ENCODE results near the gene P2RX7. TPM values are rescaled to one million over a fixed set of nuclear protein-coding genes. Genes with fewer than 3 reads are reported as not detected.

P2RX7 gene
- total RNA-seq, 1 experiment from 2014 or later = 0.55 TPM

DNA sequence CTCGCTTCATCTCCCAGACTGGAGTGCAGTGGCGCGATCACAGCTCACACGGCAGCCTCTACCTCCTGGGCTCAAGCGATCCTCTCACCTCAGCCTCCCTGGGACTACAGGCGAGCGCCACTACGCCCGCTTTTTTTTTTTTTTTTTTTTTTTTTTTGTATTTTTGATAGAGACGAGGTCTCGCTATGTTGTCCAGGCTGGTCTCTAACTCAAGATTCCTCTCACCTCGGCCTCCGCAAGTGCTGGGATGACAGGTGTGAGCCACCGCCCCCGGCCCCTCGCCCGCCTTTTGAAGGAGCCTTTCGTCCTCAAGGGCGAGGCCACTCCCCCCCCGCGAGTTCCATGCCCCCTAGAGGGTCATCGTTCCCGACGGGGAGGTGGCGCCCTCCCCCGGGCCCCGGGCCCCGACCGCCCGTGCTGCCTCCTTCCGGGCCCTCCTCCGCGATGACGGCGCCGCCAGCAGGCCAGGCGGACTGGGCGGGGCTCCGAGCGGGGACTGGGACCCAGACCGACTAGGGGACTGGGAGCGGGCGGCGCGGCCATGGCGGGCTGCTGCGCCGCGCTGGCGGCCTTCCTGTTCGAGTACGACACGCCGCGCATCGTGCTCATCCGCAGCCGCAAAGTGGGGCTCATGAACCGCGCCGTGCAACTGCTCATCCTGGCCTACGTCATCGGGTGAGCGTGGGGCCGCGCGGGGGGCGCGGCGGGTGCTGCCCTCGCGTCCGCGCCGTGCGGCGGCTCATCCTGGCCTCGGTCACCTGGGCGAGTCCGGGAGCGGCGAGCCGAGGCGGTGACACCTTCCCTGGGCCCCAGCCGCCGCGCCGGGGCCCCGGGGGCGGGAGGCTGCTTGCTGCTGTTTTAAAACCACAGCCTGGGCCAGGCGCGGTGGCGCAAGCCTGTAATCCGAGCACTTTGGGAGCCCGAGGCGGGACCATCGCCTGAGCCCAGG is 77.2 kb downstream of the P2RX7 start, which contains the start of gene P2RX4:
Gene P2RX4, plus strand, starts transcription at position 506 of the 949 bp plus-strand sequence. Its CDS starts 36 bp downstream, at position 542.
- Mint-ChIP-seq H3K4me3 (peak within 1 kb of the TSS; percentile 78), H3K9me3 (no peaks in the 10 kb centered on the region), H3K27ac (peak within 1 kb of the TSS; percentile 47; the same call in 1 of the 2 replicates), H3K27me3 (ENCODE audit: low read depth) (peaks cover 20% of the 10 kb centered on the region), H3K4me1 (peaks cover 6% of the 10 kb centered on the region), H3K36me3 (no peaks in the 10 kb centered on the region)
- DNase-seq (ENCODE audit: low spot score) = peak; percentile 86
- POLR2A ChIA-PET = interaction anchor here (0.7 kb wide), 1 partner anchor 1313 kb away, joined by 3 read pairs; no protein-coding TSS in a partner anchor
- ATAC-seq = peak; percentile 94
- CTCF ChIA-PET = no interaction called here
- TF ChIP-seq ZNF423 (CRISPR knock-in tag; IDR thresholded peaks at IDR 0.05) (peak; percentile 61), MYBL2 (CRISPR knock-in tag; IDR thresholded peaks at IDR 0.05) (peak; percentile 55), JUN (CRISPR knock-in tag; IDR thresholded peaks at IDR 0.05) (0 out of 2 replicates have a peak, but pooled peaks have one; percentile 64), NFE2L1 (CRISPR knock-in tag; IDR thresholded peaks at IDR 0.05) (0 out of 2 replicates have a peak, but pooled peaks have one; percentile 47), FOXP1 (CRISPR knock-in tag; IDR thresholded peaks at IDR 0.05; ENCODE audit: borderline replicate concordance) (peak; percentile 90), PRRX2 (CRISPR knock-in tag; IDR thresholded peaks at IDR 0.05) (peak; percentile 27; the same call in 1 of the 2 replicates), NR2C2 (CRISPR knock-in tag; IDR thresholded peaks at IDR 0.05) (no peak), ZBTB21 (CRISPR knock-in tag; IDR thresholded peaks at IDR 0.05; ENCODE audit: borderline replicate concordance) (no peak), FOXK1 (CRISPR knock-in tag; IDR thresholded peaks at IDR 0.05) (peak; percentile 56), GABPB1 (CRISPR knock-in tag; IDR thresholded peaks at IDR 0.05) (peak; percentile 37; the same call in 1 of the 2 replicates), TP53 (CRISPR knock-in tag; IDR thresholded peaks at IDR 0.05) (0 out of 2 replicates have a peak, but pooled peaks have one; percentile 30), ZNF138 (CRISPR knock-in tag; conservative IDR thresholded peaks at IDR 0.05) (no peak), TEAD1 (CRISPR knock-in tag; IDR thresholded peaks at IDR 0.05) (peak; percentile 47; the same call in 1 of the 2 replicates), NFATC4 (CRISPR knock-in tag; IDR thresholded peaks at IDR 0.05) (0 out of 2 replicates have a peak, but pooled peaks have one; percentile 39), ESRRA (CRISPR knock-in tag; IDR thresholded peaks at IDR 0.05; ENCODE audit: borderline replicate concordance) (peak; percentile 61; the same call in 1 of the 2 replicates), SP1 (CRISPR knock-in tag; conservative IDR thresholded peaks at IDR 0.05) (peak; percentile 88), ZNF416 (CRISPR knock-in tag; IDR thresholded peaks at IDR 0.05) (peak; percentile 55; the same call in 1 of the 2 replicates), ZNF121 (CRISPR knock-in tag; IDR thresholded peaks at IDR 0.05) (peak; percentile 84), CREM (CRISPR knock-in tag; IDR thresholded peaks at IDR 0.05) (peak; percentile 65; the same call in 1 of the 2 replicates), GTF2I (CRISPR knock-in tag; conservative IDR thresholded peaks at IDR 0.05) (no peak), ETV6 (CRISPR knock-in tag; IDR thresholded peaks at IDR 0.05) (peak; percentile 72; the same call in 1 of the 2 replicates)
- TF ChIP-seq, protein P1, sequence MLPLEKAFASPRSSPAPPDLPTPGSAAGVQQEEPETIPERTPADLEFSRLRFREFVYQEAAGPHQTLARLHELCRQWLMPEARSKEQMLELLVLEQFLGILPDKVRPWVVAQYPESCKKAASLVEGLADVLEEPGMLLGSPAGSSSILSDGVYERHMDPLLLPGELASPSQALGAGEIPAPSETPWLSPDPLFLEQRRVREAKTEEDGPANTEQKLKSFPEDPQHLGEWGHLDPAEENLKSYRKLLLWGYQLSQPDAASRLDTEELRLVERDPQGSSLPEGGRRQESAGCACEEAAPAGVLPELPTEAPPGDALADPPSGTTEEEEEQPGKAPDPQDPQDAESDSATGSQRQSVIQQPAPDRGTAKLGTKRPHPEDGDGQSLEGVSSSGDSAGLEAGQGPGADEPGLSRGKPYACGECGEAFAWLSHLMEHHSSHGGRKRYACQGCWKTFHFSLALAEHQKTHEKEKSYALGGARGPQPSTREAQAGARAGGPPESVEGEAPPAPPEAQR (CRISPR knock-in tag; IDR thresholded peaks at IDR 0.05) = no peak
- TF ChIP-seq, protein P2, sequence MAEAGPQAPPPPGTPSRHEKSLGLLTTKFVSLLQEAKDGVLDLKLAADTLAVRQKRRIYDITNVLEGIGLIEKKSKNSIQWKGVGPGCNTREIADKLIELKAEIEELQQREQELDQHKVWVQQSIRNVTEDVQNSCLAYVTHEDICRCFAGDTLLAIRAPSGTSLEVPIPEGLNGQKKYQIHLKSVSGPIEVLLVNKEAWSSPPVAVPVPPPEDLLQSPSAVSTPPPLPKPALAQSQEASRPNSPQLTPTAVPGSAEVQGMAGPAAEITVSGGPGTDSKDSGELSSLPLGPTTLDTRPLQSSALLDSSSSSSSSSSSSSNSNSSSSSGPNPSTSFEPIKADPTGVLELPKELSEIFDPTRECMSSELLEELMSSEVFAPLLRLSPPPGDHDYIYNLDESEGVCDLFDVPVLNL (CRISPR knock-in tag; IDR thresholded peaks at IDR 0.05; ENCODE audit: borderline replicate concordance, low read depth) = 0 out of 2 replicates have a peak, but pooled peaks have one; percentile 32
- TF ChIP-seq, protein P3, sequence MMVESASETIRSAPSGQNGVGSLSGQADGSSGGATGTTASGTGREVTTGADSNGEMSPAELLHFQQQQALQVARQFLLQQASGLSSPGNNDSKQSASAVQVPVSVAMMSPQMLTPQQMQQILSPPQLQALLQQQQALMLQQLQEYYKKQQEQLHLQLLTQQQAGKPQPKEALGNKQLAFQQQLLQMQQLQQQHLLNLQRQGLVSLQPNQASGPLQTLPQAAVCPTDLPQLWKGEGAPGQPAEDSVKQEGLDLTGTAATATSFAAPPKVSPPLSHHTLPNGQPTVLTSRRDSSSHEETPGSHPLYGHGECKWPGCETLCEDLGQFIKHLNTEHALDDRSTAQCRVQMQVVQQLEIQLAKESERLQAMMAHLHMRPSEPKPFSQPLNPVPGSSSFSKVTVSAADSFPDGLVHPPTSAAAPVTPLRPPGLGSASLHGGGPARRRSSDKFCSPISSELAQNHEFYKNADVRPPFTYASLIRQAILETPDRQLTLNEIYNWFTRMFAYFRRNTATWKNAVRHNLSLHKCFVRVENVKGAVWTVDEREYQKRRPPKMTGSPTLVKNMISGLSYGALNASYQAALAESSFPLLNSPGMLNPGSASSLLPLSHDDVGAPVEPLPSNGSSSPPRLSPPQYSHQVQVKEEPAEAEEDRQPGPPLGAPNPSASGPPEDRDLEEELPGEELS (CRISPR knock-in tag; IDR thresholded peaks at IDR 0.05) = peak; percentile 74; the same call in 1 of the 2 replicates
- TF ChIP-seq, protein P4, sequence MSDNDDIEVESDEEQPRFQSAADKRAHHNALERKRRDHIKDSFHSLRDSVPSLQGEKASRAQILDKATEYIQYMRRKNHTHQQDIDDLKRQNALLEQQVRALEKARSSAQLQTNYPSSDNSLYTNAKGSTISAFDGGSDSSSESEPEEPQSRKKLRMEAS (CRISPR knock-in tag; IDR thresholded peaks at IDR 0.05) = peak; percentile 60; the same call in 1 of the 2 replicates
- TF ChIP-seq, protein P5, sequence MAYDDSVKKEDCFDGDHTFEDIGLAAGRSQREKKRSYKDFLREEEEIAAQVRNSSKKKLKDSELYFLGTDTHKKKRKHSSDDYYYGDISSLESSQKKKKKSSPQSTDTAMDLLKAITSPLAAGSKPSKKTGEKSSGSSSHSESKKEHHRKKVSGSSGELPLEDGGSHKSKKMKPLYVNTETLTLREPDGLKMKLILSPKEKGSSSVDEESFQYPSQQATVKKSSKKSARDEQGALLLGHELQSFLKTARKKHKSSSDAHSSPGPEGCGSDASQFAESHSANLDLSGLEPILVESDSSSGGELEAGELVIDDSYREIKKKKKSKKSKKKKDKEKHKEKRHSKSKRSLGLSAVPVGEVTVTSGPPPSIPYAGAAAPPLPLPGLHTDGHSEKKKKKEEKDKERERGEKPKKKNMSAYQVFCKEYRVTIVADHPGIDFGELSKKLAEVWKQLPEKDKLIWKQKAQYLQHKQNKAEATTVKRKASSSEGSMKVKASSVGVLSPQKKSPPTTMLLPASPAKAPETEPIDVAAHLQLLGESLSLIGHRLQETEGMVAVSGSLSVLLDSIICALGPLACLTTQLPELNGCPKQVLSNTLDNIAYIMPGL (CRISPR knock-in tag; IDR thresholded peaks at IDR 0.05) = peak; percentile 93
- TF ChIP-seq, protein P6, sequence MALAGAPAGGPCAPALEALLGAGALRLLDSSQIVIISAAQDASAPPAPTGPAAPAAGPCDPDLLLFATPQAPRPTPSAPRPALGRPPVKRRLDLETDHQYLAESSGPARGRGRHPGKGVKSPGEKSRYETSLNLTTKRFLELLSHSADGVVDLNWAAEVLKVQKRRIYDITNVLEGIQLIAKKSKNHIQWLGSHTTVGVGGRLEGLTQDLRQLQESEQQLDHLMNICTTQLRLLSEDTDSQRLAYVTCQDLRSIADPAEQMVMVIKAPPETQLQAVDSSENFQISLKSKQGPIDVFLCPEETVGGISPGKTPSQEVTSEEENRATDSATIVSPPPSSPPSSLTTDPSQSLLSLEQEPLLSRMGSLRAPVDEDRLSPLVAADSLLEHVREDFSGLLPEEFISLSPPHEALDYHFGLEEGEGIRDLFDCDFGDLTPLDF (CRISPR knock-in tag; IDR thresholded peaks at IDR 0.05) = no peak
- TF ChIP-seq, protein P7, sequence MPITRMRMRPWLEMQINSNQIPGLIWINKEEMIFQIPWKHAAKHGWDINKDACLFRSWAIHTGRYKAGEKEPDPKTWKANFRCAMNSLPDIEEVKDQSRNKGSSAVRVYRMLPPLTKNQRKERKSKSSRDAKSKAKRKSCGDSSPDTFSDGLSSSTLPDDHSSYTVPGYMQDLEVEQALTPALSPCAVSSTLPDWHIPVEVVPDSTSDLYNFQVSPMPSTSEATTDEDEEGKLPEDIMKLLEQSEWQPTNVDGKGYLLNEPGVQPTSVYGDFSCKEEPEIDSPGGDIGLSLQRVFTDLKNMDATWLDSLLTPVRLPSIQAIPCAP (CRISPR knock-in tag; IDR thresholded peaks at IDR 0.05) = peak; percentile 77; the same call in 1 of the 2 replicates
